ENCODE measurements around the gene MAPK12.

The MAPK12 gene

DNA sequence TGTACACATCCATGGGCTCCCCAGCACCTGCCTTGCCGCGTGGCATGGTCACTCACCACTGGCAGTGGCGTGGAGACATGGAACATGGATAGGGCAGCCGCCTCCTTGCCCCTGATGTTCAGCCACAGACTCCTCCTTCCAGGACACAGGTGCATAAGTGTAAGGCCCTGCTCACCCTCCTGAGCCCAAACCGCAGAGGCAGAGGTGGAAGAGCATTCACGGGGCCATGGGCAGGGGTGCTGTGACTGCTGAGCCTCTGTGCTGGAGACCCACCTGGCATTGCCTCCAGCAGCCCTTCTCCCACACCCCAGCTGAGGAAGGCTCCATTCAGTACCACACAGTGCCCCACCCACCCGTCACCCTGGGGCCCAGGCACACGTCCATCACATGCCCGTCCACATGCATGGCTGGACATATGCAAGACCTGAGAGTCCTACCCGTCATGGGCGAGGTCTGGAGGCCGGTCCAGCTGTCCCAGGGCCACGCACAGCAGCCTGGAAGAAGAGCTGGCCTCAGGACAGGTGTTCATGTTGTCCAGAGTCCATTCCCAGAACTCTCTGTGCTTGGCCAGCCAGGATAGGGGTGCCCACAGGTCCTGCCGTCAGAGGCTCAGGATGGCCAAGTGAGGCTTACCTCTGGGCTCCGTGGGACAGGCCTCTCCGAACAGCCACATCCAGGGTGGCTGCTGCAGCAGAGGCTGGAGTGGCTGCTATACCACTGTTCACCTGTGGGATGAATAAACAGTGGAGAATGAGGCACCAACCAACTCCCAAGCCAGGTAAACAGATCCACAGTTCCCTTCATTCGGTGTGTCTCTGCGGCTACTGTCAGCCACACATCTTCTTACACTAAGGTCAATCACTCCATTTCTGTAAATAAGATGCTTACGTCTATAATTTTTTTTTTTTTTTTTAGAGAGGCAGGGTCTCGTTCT, 15.0 kb downstream of the MAPK12 start:
- no peaks in the 10 kb centered on the region for H3K36me3 Mint-ChIP-seq (ENCODE audit: low read depth)
- H3K27me3 Mint-ChIP-seq (ENCODE audit: low read depth), result no peaks in the 10 kb centered on the region
- H3K9me3 Mint-ChIP-seq, result no peaks in the 10 kb centered on the region
- H3K4me3 Mint-ChIP-seq, result peak overlapping the region; percentile 76 to 97 (median 81)
- TF ChIP-seq CTCF (IDR thresholded peaks at IDR 0.05; ENCODE audit: unreplicated experiment in 3 of 3), result no peak
- peaks cover 15% of the 10 kb centered on the region for H3K4me1 Mint-ChIP-seq
- H3K27ac Mint-ChIP-seq, result no peak overlapping the region

- Mint-ChIP-seq H3K27me3 (ENCODE audit: low read depth) (no peaks in the 10 kb centered on the region), H3K36me3 (ENCODE audit: low read depth) (no peaks in the 10 kb centered on the region), H3K4me1 (peaks cover 23% of the 10 kb centered on the region), H3K27ac (peak overlapping the region; percentile 91 to 96 (median 95)), H3K9me3 (no peaks in the 10 kb centered on the region), H3K4me3 (peak overlapping the region; percentile 97 to 100 (median 99))
- no peak for TF ChIP-seq CTCF (IDR thresholded peaks at IDR 0.05; ENCODE audit: unreplicated experiment in 3 of 3)
These were observed 16.0 kb downstream of the MAPK12 start for GRCh38 chr22:50245214-50246072.

DNA sequence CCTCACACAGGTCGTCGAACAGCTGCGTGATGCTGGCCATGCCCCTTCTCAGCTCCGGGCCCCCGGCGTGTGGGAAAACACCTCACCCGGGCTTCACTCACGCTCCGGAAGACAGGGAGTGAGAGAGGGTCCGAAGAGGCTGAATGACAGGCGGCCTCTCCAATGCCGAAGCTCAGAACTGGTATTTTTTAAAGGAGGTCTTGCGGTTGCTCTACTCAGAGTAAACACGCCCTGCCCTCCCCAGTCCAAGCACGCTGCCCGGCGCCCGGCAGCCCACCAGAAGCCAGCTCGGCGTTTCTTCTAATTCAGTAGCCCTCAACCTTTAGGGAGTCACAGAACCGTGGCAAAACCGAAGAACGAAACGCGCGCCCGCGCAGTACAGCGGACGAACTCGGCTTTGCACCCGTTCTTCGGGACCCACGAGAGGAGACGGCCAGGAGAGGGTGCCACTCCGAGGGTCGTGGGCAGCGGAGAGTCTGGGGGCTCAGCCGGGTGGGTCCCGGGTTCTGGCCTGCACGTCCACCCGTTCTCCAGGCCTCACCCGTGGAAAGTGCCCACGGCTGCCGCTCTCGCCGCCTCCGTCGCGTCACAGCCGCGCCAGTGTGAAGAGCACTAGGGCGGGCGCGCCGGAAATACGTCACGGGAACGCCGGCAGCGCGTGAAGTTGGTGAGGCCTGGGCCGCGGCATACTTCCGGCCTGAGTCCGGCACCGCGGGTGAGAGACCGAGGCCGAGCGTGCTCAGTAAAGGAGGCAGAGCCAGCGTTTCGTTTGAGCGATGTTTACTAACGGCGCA, 16.9 kb downstream of the MAPK12 start, which contains the start of gene TUBGCP6:
TSS of gene TUBGCP6 (minus strand) at position 604 of the 794 bp plus-strand sequence. CDS start at position 40, 564 bp downstream.
- Mint-ChIP-seq H3K36me3 (ENCODE audit: low read depth) (no peaks in the 10 kb centered on the region), H3K27me3 (ENCODE audit: low read depth) (no peaks in the 10 kb centered on the region), H3K9me3 (no peaks in the 10 kb centered on the region), H3K27ac (peak within 1 kb of the TSS; percentile 91 to 96 (median 95)), H3K4me3 (peak within 1 kb of the TSS; percentile 97 to 100 (median 99)), H3K4me1 (peaks cover 23% of the 10 kb centered on the region)
- TF ChIP-seq CTCF (IDR thresholded peaks at IDR 0.05; ENCODE audit: unreplicated experiment in 3 of 3), result peak; percentile 17 to 32 (median 28)

GRCh38 chr22:50243685-50244419, 17.6 kb downstream of the MAPK12 start:
- no peaks in the 10 kb centered on the region for H3K9me3 Mint-ChIP-seq
- no peak for TF ChIP-seq CTCF (IDR thresholded peaks at IDR 0.05; ENCODE audit: unreplicated experiment in 3 of 3)
- H3K27me3 Mint-ChIP-seq (ENCODE audit: low read depth), result no peaks in the 10 kb centered on the region
- H3K36me3 Mint-ChIP-seq (ENCODE audit: low read depth), result no peaks in the 10 kb centered on the region
- peak overlapping the region; percentile 91 to 96 (median 95) for H3K27ac Mint-ChIP-seq
- peak overlapping the region; percentile 97 to 100 (median 99) for H3K4me3 Mint-ChIP-seq
- H3K4me1 Mint-ChIP-seq, result peaks cover 23% of the 10 kb centered on the region
